Lower leg skin (tissue), 3 donors: ENCODE results near the gene FDXR.

Experiments
- CTCF ChIP-seq, 3 donors: fragments of 450-650 bp; IDR thresholded peaks; one replicate each; pipeline ENCODE4 v1.5.1; 2016; ENCODE audit warnings: antibody characterized with exemption in 3 of 3, mild to moderate bottlenecking in 3 of 3, moderate library complexity in 2 of 3
- POLR2A ChIP-seq, 2 donors: fragments of 450-650 bp; IDR thresholded peaks; one replicate each; pipeline ENCODE4 v1.6.1; 2016 to 2017; ENCODE audit warnings: antibody characterized with exemption in 2 of 2, mild to moderate bottlenecking in 1 of 2, moderate library complexity in 1 of 2

DNA sequence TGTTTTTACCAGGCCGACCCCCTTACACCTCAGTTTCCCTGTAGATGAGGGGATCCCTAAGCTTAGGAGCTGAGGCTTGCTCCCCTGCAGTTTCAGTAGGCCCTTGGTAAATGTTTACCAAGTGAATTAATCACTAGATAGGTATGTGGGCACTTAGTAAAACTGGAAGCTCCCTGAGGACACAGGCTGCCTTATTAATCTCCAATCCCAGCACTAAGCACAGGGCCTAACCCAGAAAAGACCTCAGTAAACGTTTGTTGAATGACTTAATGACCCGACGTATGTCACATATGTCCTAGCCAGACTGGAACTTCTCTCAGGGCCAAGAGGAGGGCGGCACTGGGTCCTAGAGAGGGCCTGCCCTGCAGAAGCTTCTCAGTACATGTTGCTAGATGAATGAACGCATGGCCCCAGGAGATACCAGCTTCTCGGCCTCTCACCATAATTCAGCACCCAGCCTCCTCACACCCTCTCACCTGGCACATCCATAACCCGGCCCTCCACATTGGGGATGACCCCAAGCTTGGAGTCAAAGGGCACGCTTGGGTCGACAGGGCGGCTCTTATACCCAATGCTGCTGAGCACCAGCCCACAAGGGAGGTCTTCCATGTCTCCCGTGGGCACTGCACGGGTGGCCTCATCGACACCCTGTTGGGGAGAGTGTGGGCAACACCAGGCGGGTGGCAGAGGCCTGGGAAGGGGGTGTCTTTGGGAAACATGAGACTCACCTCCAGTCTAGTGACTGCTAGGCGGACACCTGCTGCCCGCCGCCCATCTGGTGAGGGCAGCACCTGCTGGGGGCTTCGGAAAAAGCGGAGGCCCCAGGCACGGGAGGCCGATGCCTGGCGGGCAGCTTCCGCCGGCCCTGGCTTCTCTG, 9.1 kb downstream of the FDXR start:
- no peak for TF ChIP-seq CTCF (IDR thresholded peaks at IDR 0.05)
- no peak for TF ChIP-seq POLR2A (IDR thresholded peaks at IDR 0.05)
